Activated T-helper 1 cell treated with Interleukin-2 at 50 U/mL for 16 hours (primary cell): Measurements from ENCODE around the gene LAMTOR2.
"Not testable (repeated sequence)": the region's sequence is repeated elsewhere in the genome, so short reads cannot be mapped to it uniquely, and the experiment has no call there.

Experiments
- DNase-seq: peaks from one replicate; pipeline ENCODE4 v3.0.0-alpha.2; 2020; ENCODE audit warnings: low read depth

Gene LAMTOR2

GRCh38 chr1:156054500-156055280, at the start of gene LAMTOR2:
LAMTOR2 (plus strand) TSS chr1:156054782; CDS start chr1:156054890, 108 bp downstream.
- peak; percentile 91 for DNase-seq

- peak; percentile 5 for DNase-seq
These were observed 49.6 kb upstream of the LAMTOR2 start for GRCh38 chr1:156004843-156005584.

GRCh38 chr1:156006666-156007376, 47.8 kb upstream of the LAMTOR2 start:
- no peak for DNase-seq

- no peak for DNase-seq
These were observed 45.2 kb upstream of the LAMTOR2 start for GRCh38 chr1:156009404-156009803.

DNA sequence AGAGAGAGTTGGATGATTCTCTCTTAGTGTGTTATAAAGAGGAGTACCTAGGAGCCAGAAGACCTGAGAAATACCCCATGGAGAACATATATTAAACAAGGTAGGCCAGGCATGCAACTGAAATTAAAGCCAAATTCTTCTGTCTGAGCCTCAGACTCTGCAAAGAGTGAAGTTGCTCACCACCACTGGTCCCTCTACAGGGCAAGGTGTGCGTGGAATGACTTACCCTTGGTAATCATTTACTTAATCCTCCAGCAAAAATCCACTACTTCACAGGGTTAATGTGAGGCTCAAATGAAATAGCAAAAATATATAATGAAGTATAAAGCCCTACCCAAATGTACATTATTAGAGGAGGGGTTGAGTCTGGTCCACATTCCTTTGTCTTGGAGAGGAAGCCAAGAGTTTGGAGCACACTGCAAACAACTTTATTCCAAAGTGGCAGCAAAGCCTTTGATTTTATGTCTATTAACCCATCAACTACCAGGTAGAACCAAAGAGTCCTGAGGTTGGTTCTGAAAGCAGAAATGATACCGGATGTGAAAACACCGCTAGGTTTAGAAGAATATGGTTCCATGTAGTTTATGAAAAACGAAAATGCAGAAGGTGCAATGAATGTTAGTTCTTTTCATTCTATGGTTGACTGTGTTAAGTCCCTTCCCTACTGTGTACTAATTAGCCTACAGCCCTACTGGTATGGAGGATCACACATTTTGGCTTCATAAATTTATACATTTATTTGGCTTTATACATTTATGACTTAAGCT, 42.3 kb upstream of the LAMTOR2 start:
- DNase-seq = no peak

- no peak for DNase-seq
These were observed 39.8 kb upstream of the LAMTOR2 start for GRCh38 chr1:156014829-156015228.

- no peak for DNase-seq
These were observed 34.7 kb upstream of the LAMTOR2 start for GRCh38 chr1:156019946-156020292.

GRCh38 chr1:156020293-156021092, 34.1 kb upstream of the LAMTOR2 start, which contains the start of gene SSR2:
SSR2 (minus strand) TSS chr1:156020951; CDS start chr1:156020167, 784 bp downstream.
- peak; percentile 74 for DNase-seq

DNA sequence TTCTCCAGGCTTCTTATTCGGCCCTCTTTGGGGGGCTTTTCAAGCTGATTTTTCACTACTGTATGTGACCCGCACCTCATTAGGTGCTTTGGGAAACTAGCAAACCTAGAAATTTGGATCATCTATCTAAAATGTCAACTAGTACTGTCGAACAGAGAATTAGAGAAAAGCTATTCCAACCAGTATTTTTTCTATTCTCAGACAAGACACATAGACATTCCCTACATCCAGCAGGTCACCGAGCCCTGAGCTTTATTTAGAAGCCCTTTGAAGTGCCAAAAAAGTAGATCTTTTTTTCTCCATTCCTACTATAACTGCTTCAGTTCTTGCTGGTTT, 33.5 kb upstream of the LAMTOR2 start:
- DNase-seq = no peak

DNA sequence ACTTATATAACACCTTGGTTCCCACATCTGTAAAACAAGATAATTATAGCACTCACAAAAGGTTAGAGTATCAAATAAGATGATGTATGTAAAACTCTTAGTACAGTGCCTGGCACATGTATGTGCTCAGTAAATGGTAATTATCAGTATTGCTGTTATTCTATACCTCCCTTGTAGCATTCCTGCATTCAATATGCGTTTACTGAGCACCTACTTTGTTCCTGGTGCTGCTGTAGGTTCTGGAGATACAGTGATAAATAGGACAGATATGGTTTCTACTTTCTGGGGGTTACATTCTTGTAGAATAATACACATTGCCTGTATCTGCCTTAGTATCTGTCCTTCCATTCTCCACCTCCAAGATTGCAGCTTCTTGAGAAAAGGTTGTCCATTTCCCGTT, 32.6 kb upstream of the LAMTOR2 start:
- no peak for DNase-seq

GRCh38 chr1:156024801-156025200, 29.8 kb upstream of the LAMTOR2 start:
- no peak for DNase-seq

DNA sequence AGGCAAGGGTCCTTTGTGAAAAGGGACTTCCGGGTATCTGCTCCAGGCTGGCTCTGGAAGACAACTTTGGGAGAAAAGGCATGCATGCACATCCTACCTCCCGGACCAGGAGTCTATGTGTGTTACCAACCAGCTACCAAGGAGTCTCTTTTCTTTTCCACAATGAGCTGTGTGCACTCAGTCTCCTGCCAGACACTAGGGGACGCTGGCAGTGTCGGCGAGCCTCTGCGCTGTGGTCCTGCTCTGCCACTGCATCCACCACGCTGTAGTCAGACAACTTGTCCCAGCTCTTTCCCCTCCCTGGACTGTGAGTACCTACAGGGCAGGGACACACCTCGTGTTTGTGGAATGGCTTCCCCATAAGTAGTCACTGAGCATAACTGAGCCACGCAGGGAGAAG, 28.7 kb upstream of the LAMTOR2 start:
- DNase-seq = no peak

GRCh38 chr1:156026588-156026987, 28.0 kb upstream of the LAMTOR2 start:
- DNase-seq = no peak

DNA sequence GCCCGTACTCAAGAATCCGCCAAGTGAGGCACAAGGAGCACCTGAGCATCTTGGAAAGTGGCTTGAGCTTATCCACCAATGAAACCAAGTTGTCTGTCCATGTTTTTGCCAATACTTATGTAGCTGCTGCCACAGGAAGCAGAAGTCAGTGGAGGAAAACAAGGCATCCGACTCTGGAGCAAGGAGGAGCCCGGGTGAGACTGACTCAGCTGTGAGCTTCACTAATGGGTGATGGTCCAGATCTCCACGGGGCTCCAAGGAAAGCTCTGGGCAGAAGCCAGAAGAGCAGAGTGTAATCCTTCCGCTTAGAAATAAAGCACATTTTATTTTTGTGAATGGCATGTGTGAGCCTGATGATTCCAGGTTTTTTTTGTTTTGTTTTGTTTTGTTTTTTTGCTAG, 21.6 kb upstream of the LAMTOR2 start:
- DNase-seq = no peak

- not testable (repeated sequence) for DNase-seq
These were observed 19.6 kb upstream of the LAMTOR2 start for GRCh38 chr1:156034991-156035390.

- DNase-seq = no peak
These were observed 11.8 kb upstream of the LAMTOR2 start for GRCh38 chr1:156042828-156043227.

DNA sequence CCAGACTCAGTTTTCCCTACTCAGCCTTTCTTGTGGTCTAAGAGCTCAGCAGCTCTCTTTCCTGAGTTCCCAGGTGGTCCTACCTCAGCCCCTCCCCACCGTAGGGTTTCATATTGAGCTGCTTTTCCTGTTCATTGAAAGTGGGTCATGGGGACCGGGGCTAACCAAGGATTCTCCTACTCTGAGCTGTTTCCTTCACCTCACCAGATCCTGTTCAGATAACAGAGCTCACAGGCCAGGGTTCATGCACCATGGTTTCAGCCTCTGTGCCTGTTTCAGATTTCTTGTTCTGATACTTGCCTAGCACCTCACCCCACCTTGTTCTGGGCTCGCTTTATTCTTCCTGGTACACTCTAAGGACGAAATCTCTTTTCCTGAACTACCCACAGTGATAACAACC, 9.5 kb upstream of the LAMTOR2 start:
- no peak for DNase-seq

DNA sequence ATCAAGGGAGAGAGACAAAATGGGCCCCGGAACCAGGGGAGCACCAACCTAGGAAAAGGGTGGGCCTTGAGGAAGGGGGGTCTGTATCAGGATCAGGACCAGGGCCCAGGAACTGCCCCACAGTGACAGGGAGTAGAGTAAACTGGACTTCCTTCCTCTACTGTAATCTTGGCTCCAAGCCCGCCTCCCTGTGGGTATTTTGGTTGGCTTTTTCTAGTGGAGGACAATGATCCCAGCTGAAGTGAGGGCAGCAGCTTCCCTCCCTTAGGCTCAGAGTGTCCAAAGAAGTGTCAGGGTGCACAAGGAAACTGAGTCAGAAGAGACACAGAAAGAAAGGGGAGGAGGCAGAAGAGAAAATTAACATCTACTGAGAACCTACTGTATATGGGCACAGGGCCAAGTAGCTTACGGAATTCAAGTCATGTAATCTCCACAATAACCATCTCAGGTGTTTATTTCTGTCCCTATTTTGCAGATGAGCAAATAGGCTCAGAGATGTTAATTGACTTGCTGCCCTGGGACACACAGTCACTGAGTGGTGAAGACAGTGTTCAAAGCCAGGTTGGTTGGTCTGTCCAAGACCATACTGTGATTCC, 5.8 kb upstream of the LAMTOR2 start:
- no peak for DNase-seq

GRCh38 chr1:156050376-156050775, 4.2 kb upstream of the LAMTOR2 start:
- DNase-seq = no peak

DNA sequence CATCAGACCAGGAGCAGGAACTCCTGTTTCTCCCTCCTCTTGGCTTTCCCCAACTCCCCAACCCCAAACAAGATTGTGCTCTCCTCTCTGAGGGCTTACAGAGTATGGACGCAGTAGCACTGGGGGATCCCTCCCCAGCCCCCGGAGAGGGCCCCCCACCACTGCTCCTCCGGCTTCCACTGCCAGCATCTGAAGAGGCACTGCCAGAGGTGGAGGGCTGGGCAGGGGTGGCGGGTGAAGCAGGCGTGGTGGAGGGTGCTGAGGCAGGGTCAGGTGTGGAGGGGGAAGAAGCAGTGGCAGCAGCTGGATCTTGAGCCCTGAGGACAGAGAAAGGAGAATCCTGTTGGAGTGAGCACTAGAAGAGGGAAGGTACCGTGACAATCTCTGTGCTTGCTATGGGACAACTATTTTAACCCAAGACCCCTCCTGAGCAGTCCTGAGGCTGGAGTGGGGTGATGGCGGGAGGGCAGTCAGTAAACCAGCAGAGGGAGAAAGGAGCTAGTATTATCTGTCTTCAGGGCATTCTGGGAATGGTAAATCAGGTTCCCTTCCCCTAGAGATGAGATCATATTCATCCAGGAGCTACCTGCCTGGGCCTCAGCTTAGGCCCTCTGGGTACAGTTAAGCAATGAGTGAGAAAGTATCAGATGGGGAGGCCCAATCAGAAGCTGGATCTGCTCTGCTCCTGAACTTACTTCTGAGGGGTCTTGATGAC, 3.4 kb upstream of the LAMTOR2 start:
- DNase-seq = no peak
